ENCODE measurements around the gene CHADL. TPM values are rescaled to one million over a fixed set of nuclear protein-coding genes. Genes with fewer than 3 reads are reported as not detected.
A peak's percentile ranks its signal among the peaks of the same experiment; 100 is the strongest.

Gene CHADL
- total RNA-seq, 4 donors from 2014 or later: 7.5 to 13.2 (median 10.3) TPM

- intact Hi-C loops (cut with DNase I): no loop called here
- peak overlapping the region; percentile 83 to 86 (median 84) for H3K27ac ChIP-seq (replicated peaks in 1 of 4)
- peak; percentile 96 for DNase-seq (ENCODE audit: extremely low spot score)
- peak; percentile 61 to 79 for TF ChIP-seq POLR2AphosphoS5 (IDR thresholded peaks at IDR 0.05)
- TF ChIP-seq CTCF (IDR thresholded peaks at IDR 0.05): no peak
- no peak for TF ChIP-seq EP300 (IDR thresholded peaks at IDR 0.05)
- whole genome bisulfite sequencing: 11% methylated on average over 14 of the region's 16 CpGs
- H3K4me3 ChIP-seq: peak overlapping the region; percentile 24 to 37 (median 32)
- H3K27me3 ChIP-seq: no peaks in the 10 kb centered on the region
- peaks cover 20 to 33% (median 30%) of the 10 kb centered on the region in 4 donors for H3K4me1 ChIP-seq
- no peaks in the 10 kb centered on the region for H3K9me3 ChIP-seq
- H3K36me3 ChIP-seq: peaks cover 25 to 73% (median 59%) of the 10 kb centered on the region in 4 donors
Observed at GRCh38 chr22:41217553-41218157, 23.1 kb downstream of the CHADL start.

GRCh38 chr22:41216984-41217383 is 23.7 kb downstream of the CHADL start:
- Histone ChIP-seq H3K4me3 (peak overlapping the region; percentile 24 to 37 (median 32)), H3K27ac (replicated peaks in 1 of 4) (peak overlapping the region; percentile 83 to 86 (median 84)), H3K36me3 (peaks cover 18 to 73% (median 57%) of the 10 kb centered on the region in 4 donors), H3K27me3 (no peaks in the 10 kb centered on the region), H3K4me1 (peaks cover 20 to 33% (median 30%) of the 10 kb centered on the region in 4 donors), H3K9me3 (no peaks in the 10 kb centered on the region)
- intact Hi-C loops (cut with DNase I): no loop called here
- TF ChIP-seq POLR2AphosphoS5 (IDR thresholded peaks at IDR 0.05): peak in 1 of 2 donors; percentile 23
- no peak for TF ChIP-seq POLR2A (IDR thresholded peaks at IDR 0.05; ENCODE audit: low read depth)
- TF ChIP-seq CTCF (IDR thresholded peaks at IDR 0.05): no peak
- no peak for DNase-seq (ENCODE audit: extremely low spot score)
- WGBS: 66% methylated on average over 6 of the region's 13 CpGs

GRCh38 chr22:41215926-41216325 is 24.8 kb downstream of the CHADL start:
- intact Hi-C loops (cut with DNase I): no loop called here
- WGBS: 88% methylated on average over 4 of the region's 7 CpGs
- Histone ChIP-seq H3K27ac (replicated peaks in 1 of 4) (peak overlapping the region; percentile 83 to 86 (median 84)), H3K9me3 (no peaks in the 10 kb centered on the region), H3K4me3 (no peak overlapping the region), H3K36me3 (peaks cover 9 to 69% (median 51%) of the 10 kb centered on the region in 4 donors), H3K27me3 (no peaks in the 10 kb centered on the region), H3K4me1 (peaks cover 20 to 33% (median 30%) of the 10 kb centered on the region in 4 donors)
- DNase-seq (ENCODE audit: extremely low spot score): no peak
- TF ChIP-seq CTCF (IDR thresholded peaks at IDR 0.05) (no peak), POLR2A (IDR thresholded peaks at IDR 0.05; ENCODE audit: low read depth) (no peak), EP300 (IDR thresholded peaks at IDR 0.05) (no peak), POLR2AphosphoS5 (IDR thresholded peaks at IDR 0.05) (no peak)

GRCh38 chr22:41215409-41215808 is 25.3 kb downstream of the CHADL start:
- no peak for DNase-seq (ENCODE audit: extremely low spot score)
- H3K4me3 ChIP-seq: no peak overlapping the region
- H3K27me3 ChIP-seq: no peaks in the 10 kb centered on the region
- intact Hi-C loops (cut with DNase I): no loop called here
- TF ChIP-seq CTCF (IDR thresholded peaks at IDR 0.05) (no peak), POLR2A (IDR thresholded peaks at IDR 0.05; ENCODE audit: low read depth) (no peak), POLR2AphosphoS5 (IDR thresholded peaks at IDR 0.05) (no peak), EP300 (IDR thresholded peaks at IDR 0.05) (no peak)
- peaks cover 20 to 33% (median 30%) of the 10 kb centered on the region in 4 donors for H3K4me1 ChIP-seq
- whole genome bisulfite sequencing: 96% methylated on average over 10 of the region's 10 CpGs
- H3K36me3 ChIP-seq: peaks cover 9 to 69% (median 51%) of the 10 kb centered on the region in 4 donors
- H3K27ac ChIP-seq (replicated peaks in 1 of 4): peak overlapping the region in 1 of 4 donors; percentile 86
- no peaks in the 10 kb centered on the region for H3K9me3 ChIP-seq

All from esophagus muscularis mucosa (tissue), 4 donors.